ENCODE measurements around the gene PKD2. TPM values are rescaled to one million over a fixed set of nuclear protein-coding genes. Genes with fewer than 3 reads are reported as not detected.

The PKD2 gene
- total RNA-seq, 1 donor from 2014 or later: 33.1 TPM

DNA sequence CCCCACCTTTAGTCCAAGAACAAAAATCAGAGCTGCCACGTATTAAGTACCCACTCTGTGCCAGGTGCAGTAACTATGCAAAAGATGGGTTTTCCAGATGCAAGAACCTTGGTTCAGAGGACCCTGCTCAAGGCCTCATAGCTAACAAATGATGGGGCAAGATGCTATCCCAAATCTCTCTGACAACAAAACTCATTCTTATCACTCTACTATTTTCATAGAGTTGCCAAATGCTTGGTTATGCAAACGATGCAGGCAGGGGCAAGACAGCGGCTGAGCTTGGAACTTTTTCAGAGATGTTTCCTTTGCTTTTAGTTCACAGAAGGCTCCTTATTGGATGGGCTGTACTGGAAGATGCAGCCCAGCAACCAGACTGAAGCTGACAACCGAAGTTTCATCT is 30.5 kb downstream of the PKD2 start:
- TF ChIP-seq, protein P1, sequence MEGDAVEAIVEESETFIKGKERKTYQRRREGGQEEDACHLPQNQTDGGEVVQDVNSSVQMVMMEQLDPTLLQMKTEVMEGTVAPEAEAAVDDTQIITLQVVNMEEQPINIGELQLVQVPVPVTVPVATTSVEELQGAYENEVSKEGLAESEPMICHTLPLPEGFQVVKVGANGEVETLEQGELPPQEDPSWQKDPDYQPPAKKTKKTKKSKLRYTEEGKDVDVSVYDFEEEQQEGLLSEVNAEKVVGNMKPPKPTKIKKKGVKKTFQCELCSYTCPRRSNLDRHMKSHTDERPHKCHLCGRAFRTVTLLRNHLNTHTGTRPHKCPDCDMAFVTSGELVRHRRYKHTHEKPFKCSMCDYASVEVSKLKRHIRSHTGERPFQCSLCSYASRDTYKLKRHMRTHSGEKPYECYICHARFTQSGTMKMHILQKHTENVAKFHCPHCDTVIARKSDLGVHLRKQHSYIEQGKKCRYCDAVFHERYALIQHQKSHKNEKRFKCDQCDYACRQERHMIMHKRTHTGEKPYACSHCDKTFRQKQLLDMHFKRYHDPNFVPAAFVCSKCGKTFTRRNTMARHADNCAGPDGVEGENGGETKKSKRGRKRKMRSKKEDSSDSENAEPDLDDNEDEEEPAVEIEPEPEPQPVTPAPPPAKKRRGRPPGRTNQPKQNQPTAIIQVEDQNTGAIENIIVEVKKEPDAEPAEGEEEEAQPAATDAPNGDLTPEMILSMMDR (IDR thresholded peaks at IDR 0.05): no peak
- TF ChIP-seq POLR2A (IDR thresholded peaks at IDR 0.05) (no peak), POLR2AphosphoS5 (IDR thresholded peaks at IDR 0.05; ENCODE audit: insufficient read depth in 1 of 2, low read depth in 1 of 2) (no peak)
- Histone ChIP-seq H3K27me3 (no peaks in the 10 kb centered on the region), H3K27ac (no peak overlapping the region), H3K36me3 (peaks cover 0 to 64% of the 10 kb centered on the region in 2 donors), H3K9me3 (no peaks in the 10 kb centered on the region), H3K4me3 (no peak overlapping the region), H3K4me1 (peaks cover 20% of the 10 kb centered on the region)
- DNase-seq (ENCODE audit: extremely low spot score in 2 of 2): no peak
- intact Hi-C loops (cut with DNase I): loop anchor here (10.0 kb wide), 1 partner anchor 177 kb away; no protein-coding TSS in a partner anchor

DNA sequence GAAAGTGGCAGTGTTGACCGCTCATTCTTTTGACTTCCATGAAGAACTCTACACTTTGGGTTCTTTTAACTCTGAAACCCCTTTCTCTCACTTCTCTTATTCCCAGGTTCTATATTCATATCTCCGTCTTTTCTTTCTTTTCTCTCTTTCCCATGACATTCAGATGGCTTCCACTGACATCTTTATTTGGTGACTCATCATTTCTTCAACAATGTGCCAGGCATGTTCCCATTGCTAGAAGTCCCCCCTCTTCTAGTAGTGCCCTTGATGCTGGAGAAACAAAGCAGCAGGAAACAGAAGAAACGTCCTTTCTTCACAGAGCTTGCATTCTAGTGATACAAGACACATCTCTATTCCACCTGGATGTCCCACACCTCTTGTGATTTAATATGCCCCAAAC is 33.3 kb downstream of the PKD2 start:
- peaks cover 23% of the 10 kb centered on the region for H3K4me1 ChIP-seq
- no peaks in the 10 kb centered on the region for H3K27me3 ChIP-seq
- TF ChIP-seq POLR2A (IDR thresholded peaks at IDR 0.05) (no peak), POLR2AphosphoS5 (IDR thresholded peaks at IDR 0.05; ENCODE audit: insufficient read depth in 1 of 2, low read depth in 1 of 2) (no peak)
- TF ChIP-seq, protein P1 (IDR thresholded peaks at IDR 0.05): no peak
- no peaks in the 10 kb centered on the region for H3K9me3 ChIP-seq
- no peak overlapping the region for H3K4me3 ChIP-seq
- no peak for DNase-seq (ENCODE audit: extremely low spot score in 2 of 2)
- intact Hi-C loops (cut with DNase I): no loop called here
- no peak overlapping the region for H3K27ac ChIP-seq
- H3K36me3 ChIP-seq: peaks cover 0 to 75% of the 10 kb centered on the region in 2 donors

DNA sequence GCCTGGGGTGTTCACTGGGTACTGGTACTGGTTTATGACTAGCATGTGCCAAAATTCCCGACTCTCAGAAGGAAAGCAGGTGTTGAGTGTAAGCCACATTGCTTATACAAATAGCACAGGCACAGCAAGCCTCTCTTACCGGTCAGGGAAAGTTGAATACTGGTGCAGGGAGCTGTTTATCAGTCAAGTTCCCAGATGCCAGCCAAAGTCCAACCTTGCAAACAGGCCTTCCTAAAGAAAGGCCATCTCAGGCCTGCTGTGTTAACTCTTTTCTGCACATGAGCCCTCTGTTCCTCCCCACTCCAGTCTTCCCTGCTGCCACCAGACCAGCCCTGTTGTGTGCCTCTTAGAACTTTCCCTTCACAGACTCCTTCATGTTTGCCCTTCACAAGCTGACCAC is 34.2 kb downstream of the PKD2 start:
- Histone ChIP-seq H3K36me3 (peaks cover 0 to 68% of the 10 kb centered on the region in 2 donors), H3K27me3 (no peaks in the 10 kb centered on the region), H3K4me3 (no peak overlapping the region), H3K4me1 (peaks cover 23% of the 10 kb centered on the region), H3K9me3 (no peaks in the 10 kb centered on the region), H3K27ac (peak overlapping the region; percentile 51)
- intact Hi-C loops (cut with DNase I): no loop called here
- no peak for DNase-seq (ENCODE audit: extremely low spot score in 2 of 2)
- no peak for TF ChIP-seq POLR2A (IDR thresholded peaks at IDR 0.05)
- TF ChIP-seq, protein P1 (IDR thresholded peaks at IDR 0.05): no peak
- TF ChIP-seq POLR2AphosphoS5 (IDR thresholded peaks at IDR 0.05; ENCODE audit: insufficient read depth in 1 of 2, low read depth in 1 of 2): no peak

DNA sequence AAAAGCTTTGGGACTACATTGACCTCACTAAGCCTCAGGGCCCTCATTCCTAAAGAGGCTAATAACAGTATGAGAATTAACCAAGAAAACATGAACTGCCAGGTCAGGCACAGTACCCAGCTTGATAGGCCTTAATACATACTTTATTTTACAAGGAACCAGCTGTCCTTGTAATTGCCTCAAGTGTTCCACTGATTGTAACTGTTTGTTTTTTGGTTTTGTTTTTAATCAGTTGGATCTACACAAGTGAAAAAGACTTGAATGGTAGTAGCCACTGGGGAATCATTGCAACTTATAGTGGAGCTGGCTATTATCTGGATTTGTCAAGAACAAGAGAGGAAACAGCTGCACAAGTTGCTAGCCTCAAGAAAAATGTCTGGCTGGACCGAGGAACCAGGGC is 35.6 kb downstream of the PKD2 start:
- H3K4me1 ChIP-seq: peaks cover 23% of the 10 kb centered on the region
- H3K27me3 ChIP-seq: no peaks in the 10 kb centered on the region
- no peak overlapping the region for H3K4me3 ChIP-seq
- H3K9me3 ChIP-seq: no peaks in the 10 kb centered on the region
- H3K27ac ChIP-seq: peak overlapping the region; percentile 51
- intact Hi-C loops (cut with DNase I): no loop called here
- TF ChIP-seq POLR2A (IDR thresholded peaks at IDR 0.05) (no peak), POLR2AphosphoS5 (IDR thresholded peaks at IDR 0.05; ENCODE audit: insufficient read depth in 1 of 2, low read depth in 1 of 2) (no peak)
- TF ChIP-seq, protein P1 (IDR thresholded peaks at IDR 0.05): no peak
- no peak for DNase-seq (ENCODE audit: extremely low spot score in 2 of 2)
- peaks cover 0 to 59% of the 10 kb centered on the region in 2 donors for H3K36me3 ChIP-seq

DNA sequence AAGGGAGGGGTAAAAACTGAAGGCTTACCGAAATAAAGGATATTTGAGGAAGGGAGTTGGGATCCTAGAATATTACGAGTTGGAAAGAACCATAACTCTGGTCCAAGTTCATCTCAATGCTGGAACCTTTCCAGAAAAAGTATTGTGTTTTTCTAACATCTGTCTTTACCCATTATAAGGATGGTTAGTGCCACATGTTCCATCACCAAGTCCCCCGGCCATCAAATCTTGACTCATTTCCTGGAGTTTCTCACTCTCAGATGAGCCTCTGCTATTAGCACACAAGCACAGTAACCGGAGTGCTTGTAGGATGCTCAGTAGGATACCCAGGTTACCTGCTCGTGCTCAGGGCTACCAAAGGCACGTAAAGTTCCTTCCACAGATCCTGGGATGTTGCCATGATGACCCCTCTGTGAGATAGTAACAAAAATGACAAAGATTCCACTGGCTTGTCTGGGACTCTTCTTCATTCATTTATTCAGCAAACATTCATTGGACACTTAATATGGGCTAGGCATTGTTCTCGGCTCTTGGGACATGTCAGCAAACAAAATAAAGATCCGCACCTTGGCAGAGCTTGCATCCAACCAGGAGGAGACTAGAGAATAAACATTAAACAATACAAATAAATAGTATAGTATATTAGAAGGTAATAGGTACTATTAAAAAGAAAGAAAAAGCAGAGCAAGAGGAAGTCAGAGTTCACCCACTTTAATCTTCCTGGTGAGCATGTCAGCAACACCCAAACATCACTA is 36.3 kb downstream of the PKD2 start:
- no peak for DNase-seq (ENCODE audit: extremely low spot score in 2 of 2)
- intact Hi-C loops (cut with DNase I): no loop called here
- Histone ChIP-seq H3K4me3 (no peak overlapping the region), H3K27ac (peak overlapping the region; percentile 37), H3K36me3 (peaks cover 0 to 57% of the 10 kb centered on the region in 2 donors), H3K27me3 (no peaks in the 10 kb centered on the region), H3K4me1 (peaks cover 23% of the 10 kb centered on the region), H3K9me3 (no peaks in the 10 kb centered on the region)
- TF ChIP-seq POLR2A (IDR thresholded peaks at IDR 0.05) (no peak), POLR2AphosphoS5 (IDR thresholded peaks at IDR 0.05; ENCODE audit: insufficient read depth in 1 of 2, low read depth in 1 of 2) (no peak)
- TF ChIP-seq, protein P1 (IDR thresholded peaks at IDR 0.05): no peak

All from vagina (tissue), 2 donors.